Activated CD8-positive, alpha-beta memory T cell treated with anti-CD3 and anti-CD28 coated beads, Interleukin-2, amount 50 U/mL, for 1 hour (primary cell): ENCODE data around the gene SMIM12.

Experiments
- DNase-seq: peaks from one replicate; pipeline ENCODE4 v3.0.0-alpha.2; 2020; ENCODE audit errors: extremely low read depth

SMIM12 gene

GRCh38 chr1:34872133-34872503, 12.6 kb upstream of the SMIM12 start:
- DNase-seq = no peak

- no peak for DNase-seq
These were observed 12.0 kb upstream of the SMIM12 start for GRCh38 chr1:34871443-34872132.

GRCh38 chr1:34870395-34870794, 10.8 kb upstream of the SMIM12 start:
- DNase-seq = no peak

GRCh38 chr1:34869760-34870159, 10.2 kb upstream of the SMIM12 start:
- DNase-seq = no peak

GRCh38 chr1:34868230-34869049, 8.9 kb upstream of the SMIM12 start:
- DNase-seq = no peak

- DNase-seq = no peak
These were observed 7.9 kb upstream of the SMIM12 start for GRCh38 chr1:34867415-34867814.

GRCh38 chr1:34866762-34867109, 7.2 kb upstream of the SMIM12 start:
- no peak for DNase-seq

GRCh38 chr1:34865981-34866761, 6.6 kb upstream of the SMIM12 start:
- peak; percentile 60 for DNase-seq

- DNase-seq = no peak
These were observed 6.0 kb upstream of the SMIM12 start for GRCh38 chr1:34865573-34865972.

GRCh38 chr1:34864759-34865158, 5.2 kb upstream of the SMIM12 start:
- no peak for DNase-seq

- DNase-seq = no peak
These were observed 4.0 kb upstream of the SMIM12 start for GRCh38 chr1:34863501-34863900.

- DNase-seq = no peak
These were observed 576 bp downstream of the SMIM12 start for GRCh38 chr1:34858901-34859445.

GRCh38 chr1:34856697-34857096, 2.9 kb downstream of the SMIM12 start:
- DNase-seq = no peak

GRCh38 chr1:34852677-34853217, 6.8 kb downstream of the SMIM12 start:
- peak; percentile 60 for DNase-seq

GRCh38 chr1:34851431-34852105, 8.0 kb downstream of the SMIM12 start:
- DNase-seq = no peak

- no peak for DNase-seq
These were observed 9.2 kb downstream of the SMIM12 start for GRCh38 chr1:34850382-34850781.

- DNase-seq = no peak
These were observed 12.5 kb downstream of the SMIM12 start for GRCh38 chr1:34847094-34847493.

- DNase-seq = no peak
These were observed 13.3 kb downstream of the SMIM12 start for GRCh38 chr1:34846265-34846664.

GRCh38 chr1:34845131-34845901, 14.2 kb downstream of the SMIM12 start:
- DNase-seq = no peak

GRCh38 chr1:34844252-34844634, 15.3 kb downstream of the SMIM12 start:
- no peak for DNase-seq
